SU-DHL-6 (cell line): ENCODE data around the gene TBL1X.

Source experiments
- H2AFZ ChIP-seq: fragments of 200-600 bp; sonication (generic); 2 replicates; pipeline ENCODE4 v1.6.1; 2014; ENCODE audit warnings: low read depth, mild to moderate bottlenecking, moderate library complexity, mixed read lengths, antibody characterized with exemption, low read length; ENCODE audit not compliant: severe bottlenecking
- H3F3A ChIP-seq: fragments of 200-600 bp; shearing (Covaris generic); 2 replicates; pipeline ENCODE4 v1.6.0; 2016; ENCODE audit warnings: antibody characterized with exemption, mild to moderate bottlenecking; ENCODE audit not compliant: insufficient read depth
- H3K27ac ChIP-seq: fragments of 200-600 bp; sonication (generic); 2 replicates; pipeline ENCODE4 v1.5.1; 2016; ENCODE audit warnings: low read depth, mild to moderate bottlenecking, low read length, moderate library complexity, mixed read lengths
- H3K27me3 ChIP-seq: fragments of 200-600 bp; sonication (generic), shearing (Covaris generic); 2 replicates; pipeline ENCODE4 v1.6.0; 2014; ENCODE audit warnings: mild to moderate bottlenecking, low read length
- H3K36me3 ChIP-seq: fragments of 200-600 bp; sonication (generic); 2 replicates; pipeline ENCODE4 v1.6.1; 2014; ENCODE audit warnings: mild to moderate bottlenecking, low read length, mixed read lengths
- H3K4me2 ChIP-seq: fragments of 300-600, 200-600 bp; shearing (Covaris generic), sonication (generic); 2 replicates; pipeline ENCODE4 v1.6.0; 2014; ENCODE audit warnings: low read length, low read depth, mild to moderate bottlenecking; ENCODE audit not compliant: poor library complexity, severe bottlenecking
- H3K4me3 ChIP-seq: fragments of 200-600 bp; sonication (generic); 2 replicates; pipeline ENCODE4 v1.5.1; 2014; ENCODE audit warnings: antibody characterized with exemption, low read length, mild to moderate bottlenecking, mixed read lengths; ENCODE audit not compliant: insufficient read depth, poor library complexity, severe bottlenecking
- H3K79me2 ChIP-seq: fragments of 200-600 bp; sonication (generic); 2 replicates; pipeline ENCODE4 v1.6.1; 2014; ENCODE audit warnings: mild to moderate bottlenecking, low read length, moderate library complexity; ENCODE audit not compliant: insufficient read depth
- H3K9ac ChIP-seq: fragments of 200-600 bp; sonication (generic); 2 replicates; pipeline ENCODE4 v1.7.0; 2014; ENCODE audit warnings: mild to moderate bottlenecking, low read length
- H3K9me2 ChIP-seq: fragments of 200-600 bp; sonication (generic); replicated peaks from 2 replicates; pipeline ENCODE4 v1.6.1; 2014; ENCODE audit warnings: low read length; ENCODE audit not compliant: insufficient read depth
- H3K9me3 ChIP-seq: fragments of 200-600 bp; sonication (generic); 2 replicates; pipeline ENCODE4 v1.6.1; 2014; ENCODE audit warnings: low read length, mixed read lengths; ENCODE audit not compliant: insufficient read depth
- H4K20me1 ChIP-seq: fragments of 200-600 bp; sonication (generic); 2 replicates; pipeline ENCODE4 v1.6.1; 2014; ENCODE audit warnings: low read depth, mild to moderate bottlenecking, antibody characterized with exemption, low read length, moderate library complexity, mixed read lengths
- EZH2phosphoT487 ChIP-seq: fragments of 200-600 bp; sonication (generic), shearing (Covaris generic); conservative IDR thresholded peaks from 2 replicates; pipeline ENCODE4 v1.6.1; 2018; ENCODE audit warnings: mild to moderate bottlenecking, antibody characterized with exemption, low read length, moderate library complexity, mixed read lengths
- TF ChIP-seq, protein P1 (sequence below): fragments of 200-600 bp; sonication (generic); IDR thresholded peaks from one replicate; pipeline ENCODE4 v1.5.1; 2017; ENCODE audit warnings: antibody characterized with exemption, mild to moderate bottlenecking, low read length, moderate library complexity; ENCODE audit not compliant: insufficient read depth, poor library complexity, severe bottlenecking

TBL1X gene

DNA sequence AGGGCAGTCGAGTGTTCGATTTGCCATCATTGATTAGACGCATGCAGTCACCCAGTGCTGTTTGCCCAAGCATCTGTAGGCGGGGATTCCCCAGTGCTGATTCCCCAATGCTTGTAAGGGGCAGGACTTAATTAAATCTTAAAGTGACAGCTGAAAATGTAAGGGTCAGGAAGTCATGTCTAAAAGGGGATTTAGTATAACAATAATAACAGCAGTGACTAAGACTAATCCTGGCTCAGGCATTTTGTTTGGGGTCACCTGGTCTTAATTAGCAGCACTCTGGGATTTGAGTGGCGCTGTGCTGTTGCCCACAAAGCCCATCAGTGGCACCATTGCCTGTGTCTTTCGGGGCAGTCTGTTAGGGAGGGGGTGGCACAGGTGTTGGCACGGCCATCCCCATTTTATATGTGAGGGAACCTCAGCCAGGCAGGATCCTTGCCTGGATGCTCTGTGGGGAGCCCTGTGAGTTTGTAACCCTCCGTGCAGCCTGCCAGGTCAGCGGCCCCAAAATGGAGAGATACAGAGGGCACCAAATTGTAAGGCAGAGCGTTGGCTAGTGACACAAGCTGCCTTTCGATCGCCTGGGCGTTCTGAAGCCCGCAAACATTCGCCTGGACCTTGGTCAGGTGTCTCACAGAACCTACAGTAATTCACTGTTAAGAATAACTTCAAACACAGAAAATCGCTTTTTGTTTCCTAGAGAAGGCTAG lies 146.7 kb downstream of the TBL1X start:
- Histone ChIP-seq H3K9ac (no peak overlapping the region), H3K79me2 (0 out of 2 replicates have a peak, but pooled peaks cover 7% of the 10 kb centered on the region), H3K36me3 (no peaks in the 10 kb centered on the region), H3K4me2 (no peak overlapping the region), H3K27me3 (no peaks in the 10 kb centered on the region), H3K4me3 (no peak overlapping the region), H4K20me1 (no peaks in the 10 kb centered on the region), H3K9me2 (no peaks in the 10 kb centered on the region), H3F3A (no peaks in the 10 kb centered on the region), H3K9me3 (no peaks in the 10 kb centered on the region), H2AFZ (no peak overlapping the region), H3K27ac (no peak overlapping the region)
- TF ChIP-seq, protein P1, sequence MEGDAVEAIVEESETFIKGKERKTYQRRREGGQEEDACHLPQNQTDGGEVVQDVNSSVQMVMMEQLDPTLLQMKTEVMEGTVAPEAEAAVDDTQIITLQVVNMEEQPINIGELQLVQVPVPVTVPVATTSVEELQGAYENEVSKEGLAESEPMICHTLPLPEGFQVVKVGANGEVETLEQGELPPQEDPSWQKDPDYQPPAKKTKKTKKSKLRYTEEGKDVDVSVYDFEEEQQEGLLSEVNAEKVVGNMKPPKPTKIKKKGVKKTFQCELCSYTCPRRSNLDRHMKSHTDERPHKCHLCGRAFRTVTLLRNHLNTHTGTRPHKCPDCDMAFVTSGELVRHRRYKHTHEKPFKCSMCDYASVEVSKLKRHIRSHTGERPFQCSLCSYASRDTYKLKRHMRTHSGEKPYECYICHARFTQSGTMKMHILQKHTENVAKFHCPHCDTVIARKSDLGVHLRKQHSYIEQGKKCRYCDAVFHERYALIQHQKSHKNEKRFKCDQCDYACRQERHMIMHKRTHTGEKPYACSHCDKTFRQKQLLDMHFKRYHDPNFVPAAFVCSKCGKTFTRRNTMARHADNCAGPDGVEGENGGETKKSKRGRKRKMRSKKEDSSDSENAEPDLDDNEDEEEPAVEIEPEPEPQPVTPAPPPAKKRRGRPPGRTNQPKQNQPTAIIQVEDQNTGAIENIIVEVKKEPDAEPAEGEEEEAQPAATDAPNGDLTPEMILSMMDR: no peak
- TF ChIP-seq EZH2phosphoT487: no peak

DNA sequence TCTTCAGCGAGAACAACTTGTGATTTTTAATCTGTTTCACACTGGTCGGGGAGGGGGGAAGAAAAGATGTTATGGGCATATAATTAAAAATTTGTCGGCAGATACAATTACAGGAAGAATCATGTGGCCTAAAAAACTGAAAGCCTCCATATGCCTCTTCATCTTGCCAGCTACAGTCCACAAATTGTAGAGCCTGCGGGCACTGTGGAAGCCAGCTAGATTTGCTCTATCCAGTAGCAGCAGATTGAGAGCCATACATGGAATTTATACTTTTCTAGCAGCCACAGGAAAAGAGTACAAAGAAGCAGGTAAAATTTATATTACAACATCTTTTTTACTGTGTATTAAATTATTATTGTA lies 147.3 kb downstream of the TBL1X start:
- Histone ChIP-seq H3F3A (no peaks in the 10 kb centered on the region), H2AFZ (no peak overlapping the region), H3K9me3 (no peaks in the 10 kb centered on the region), H3K27me3 (no peaks in the 10 kb centered on the region), H3K27ac (no peak overlapping the region), H3K9me2 (no peaks in the 10 kb centered on the region), H3K4me3 (no peak overlapping the region), H3K4me2 (no peak overlapping the region), H3K36me3 (no peaks in the 10 kb centered on the region), H3K79me2 (0 out of 2 replicates have a peak, but pooled peaks cover 3% of the 10 kb centered on the region), H4K20me1 (no peaks in the 10 kb centered on the region), H3K9ac (no peak overlapping the region)
- TF ChIP-seq, protein P1: no peak
- TF ChIP-seq EZH2phosphoT487: no peak

DNA sequence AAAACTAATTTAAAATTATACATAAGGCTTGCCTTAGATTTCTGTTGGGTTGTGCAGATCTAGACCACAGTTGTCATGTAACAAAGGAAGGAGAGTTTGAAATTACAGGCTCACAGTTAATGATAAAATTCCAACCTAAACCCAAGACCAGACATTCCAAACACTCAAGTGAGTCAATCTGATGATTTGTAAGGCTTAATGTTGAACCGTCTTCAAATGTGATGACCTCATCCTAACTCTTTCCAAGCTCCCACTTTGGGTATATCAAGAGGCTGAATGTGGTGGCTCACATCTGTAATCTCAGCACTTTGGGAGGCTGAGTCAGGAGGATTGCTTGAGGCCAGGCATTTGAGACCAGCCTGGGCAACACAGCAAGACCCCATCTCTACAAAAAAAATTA lies 149.2 kb downstream of the TBL1X start:
- Histone ChIP-seq H3K9me2 (no peaks in the 10 kb centered on the region), H3K36me3 (no peaks in the 10 kb centered on the region), H3K4me2 (no peak overlapping the region), H3K27me3 (no peaks in the 10 kb centered on the region), H4K20me1 (no peaks in the 10 kb centered on the region), H3F3A (no peaks in the 10 kb centered on the region), H3K4me3 (no peak overlapping the region), H3K27ac (no peak overlapping the region), H3K79me2 (0 out of 2 replicates have a peak, but pooled peaks cover 3% of the 10 kb centered on the region), H3K9ac (no peak overlapping the region), H3K9me3 (no peaks in the 10 kb centered on the region), H2AFZ (no peak overlapping the region)
- no peak for TF ChIP-seq EZH2phosphoT487
- TF ChIP-seq, protein P1: no peak
